ENCODE results near the gene PKIB. TPM values are rescaled to one million over a fixed set of nuclear protein-coding genes. Genes with fewer than 3 reads are reported as not detected.
A peak's percentile ranks its signal among the peaks of the same experiment; 100 is the strongest.
"Not testable (repeated sequence)": the region's sequence is repeated elsewhere in the genome, so short reads cannot be mapped to it uniquely, and the experiment has no call there.

The PKIB gene
- total RNA-seq = 1 to 10 TPM in 1 of 2 donors, not detected in 1; 1.1 TPM

- Mint-ChIP-seq H3K27me3 (peaks cover 6% of the 10 kb centered on the region), H3K4me1 (peaks cover 4% of the 10 kb centered on the region), H3K4me3 (peak within 1 kb of the TSS; percentile 82), H3K27ac (no peak within 1 kb of the TSS), H3K36me3 (ENCODE audit: low read depth) (no peaks in the 10 kb centered on the region), H3K9me3 (peaks cover under 1% of the 10 kb centered on the region)
- ATAC-seq (replicated peaks) = peak; percentile 86
Measured at GRCh38 chr6:122609881-122610689, at the start of gene PKIB. PKIB (plus strand) TSS chr6:122610405; CDS start chr6:122717795, 107,390 bp downstream.

GRCh38 chr6:122563364-122564052 is 46.7 kb upstream of the PKIB start:
- H3K4me3 Mint-ChIP-seq = no peak overlapping the region
- peaks cover 16% of the 10 kb centered on the region for H3K9me3 Mint-ChIP-seq
- ATAC-seq (replicated peaks) = no peak
- no peaks in the 10 kb centered on the region for H3K4me1 Mint-ChIP-seq
- no peaks in the 10 kb centered on the region for H3K36me3 Mint-ChIP-seq (ENCODE audit: low read depth)
- H3K27ac Mint-ChIP-seq = no peak overlapping the region
- H3K27me3 Mint-ChIP-seq = peaks cover 21% of the 10 kb centered on the region

- no peaks in the 10 kb centered on the region for H3K36me3 Mint-ChIP-seq (ENCODE audit: low read depth)
- H3K4me3 Mint-ChIP-seq = no peak overlapping the region
- H3K27me3 Mint-ChIP-seq = peaks cover 21% of the 10 kb centered on the region
- H3K27ac Mint-ChIP-seq = no peak overlapping the region
- H3K4me1 Mint-ChIP-seq = no peaks in the 10 kb centered on the region
- peaks cover 14% of the 10 kb centered on the region for H3K9me3 Mint-ChIP-seq
- no peak for ATAC-seq (replicated peaks)
Measured at GRCh38 chr6:122564230-122564629, 46.0 kb upstream of the PKIB start.

- no peak for ATAC-seq (replicated peaks)
- no peak overlapping the region for H3K4me3 Mint-ChIP-seq
- no peaks in the 10 kb centered on the region for H3K36me3 Mint-ChIP-seq (ENCODE audit: low read depth)
- peaks cover 11% of the 10 kb centered on the region for H3K9me3 Mint-ChIP-seq
- H3K4me1 Mint-ChIP-seq = no peaks in the 10 kb centered on the region
- H3K27me3 Mint-ChIP-seq = peaks cover 22% of the 10 kb centered on the region
- H3K27ac Mint-ChIP-seq = no peak overlapping the region
Measured at GRCh38 chr6:122565708-122566107, 44.5 kb upstream of the PKIB start.

- Mint-ChIP-seq H3K27ac (no peak overlapping the region), H3K36me3 (ENCODE audit: low read depth) (no peaks in the 10 kb centered on the region), H3K9me3 (peaks cover 7% of the 10 kb centered on the region), H3K27me3 (peaks cover 18% of the 10 kb centered on the region), H3K4me3 (no peak overlapping the region), H3K4me1 (no peaks in the 10 kb centered on the region)
- no peak for ATAC-seq (replicated peaks)
Measured at GRCh38 chr6:122567034-122567433, 43.2 kb upstream of the PKIB start.

- H3K4me3 Mint-ChIP-seq = no peak overlapping the region
- H3K27ac Mint-ChIP-seq = no peak overlapping the region
- H3K4me1 Mint-ChIP-seq = no peaks in the 10 kb centered on the region
- H3K36me3 Mint-ChIP-seq (ENCODE audit: low read depth) = no peaks in the 10 kb centered on the region
- no peak for ATAC-seq (replicated peaks)
- peaks cover 10% of the 10 kb centered on the region for H3K27me3 Mint-ChIP-seq
- no peaks in the 10 kb centered on the region for H3K9me3 Mint-ChIP-seq
Measured at GRCh38 chr6:122568350-122568749, 41.9 kb upstream of the PKIB start.

- no peak for ATAC-seq (replicated peaks)
- Mint-ChIP-seq H3K4me3 (no peak overlapping the region), H3K36me3 (ENCODE audit: low read depth) (no peaks in the 10 kb centered on the region), H3K27ac (no peak overlapping the region), H3K9me3 (no peaks in the 10 kb centered on the region), H3K27me3 (peaks cover 10% of the 10 kb centered on the region), H3K4me1 (no peaks in the 10 kb centered on the region)
Measured at GRCh38 chr6:122568797-122569221, 41.4 kb upstream of the PKIB start.

- H3K36me3 Mint-ChIP-seq (ENCODE audit: low read depth) = no peaks in the 10 kb centered on the region
- no peak overlapping the region for H3K4me3 Mint-ChIP-seq
- ATAC-seq (replicated peaks) = no peak
- no peak overlapping the region for H3K27ac Mint-ChIP-seq
- H3K9me3 Mint-ChIP-seq = no peaks in the 10 kb centered on the region
- H3K27me3 Mint-ChIP-seq = peaks cover 10% of the 10 kb centered on the region
- no peaks in the 10 kb centered on the region for H3K4me1 Mint-ChIP-seq
Measured at GRCh38 chr6:122569230-122569771, 40.9 kb upstream of the PKIB start.

GRCh38 chr6:122571888-122572287 is 38.3 kb upstream of the PKIB start:
- ATAC-seq (replicated peaks) = no peak
- Mint-ChIP-seq H3K36me3 (ENCODE audit: low read depth) (no peaks in the 10 kb centered on the region), H3K27me3 (peaks cover 5% of the 10 kb centered on the region), H3K4me1 (no peaks in the 10 kb centered on the region), H3K4me3 (no peak overlapping the region), H3K9me3 (no peaks in the 10 kb centered on the region), H3K27ac (no peak overlapping the region)

- no peaks in the 10 kb centered on the region for H3K4me1 Mint-ChIP-seq
- H3K27me3 Mint-ChIP-seq = no peaks in the 10 kb centered on the region
- no peak overlapping the region for H3K27ac Mint-ChIP-seq
- H3K4me3 Mint-ChIP-seq = no peak overlapping the region
- H3K9me3 Mint-ChIP-seq = peaks cover 12% of the 10 kb centered on the region
- no peak for ATAC-seq (replicated peaks)
- no peaks in the 10 kb centered on the region for H3K36me3 Mint-ChIP-seq (ENCODE audit: low read depth)
Measured at GRCh38 chr6:122576888-122577287, 33.3 kb upstream of the PKIB start.

- Mint-ChIP-seq H3K36me3 (ENCODE audit: low read depth) (no peaks in the 10 kb centered on the region), H3K27ac (no peak overlapping the region), H3K27me3 (peaks cover 3% of the 10 kb centered on the region), H3K9me3 (peaks cover 12% of the 10 kb centered on the region), H3K4me3 (no peak overlapping the region), H3K4me1 (no peaks in the 10 kb centered on the region)
- ATAC-seq (replicated peaks) = no peak
Measured at GRCh38 chr6:122578961-122579360, 31.2 kb upstream of the PKIB start.

GRCh38 chr6:122580737-122581136 is 29.5 kb upstream of the PKIB start:
- H3K27me3 Mint-ChIP-seq = peaks cover 3% of the 10 kb centered on the region
- no peak overlapping the region for H3K4me3 Mint-ChIP-seq
- H3K9me3 Mint-ChIP-seq = peaks cover 12% of the 10 kb centered on the region
- H3K36me3 Mint-ChIP-seq (ENCODE audit: low read depth) = no peaks in the 10 kb centered on the region
- no peaks in the 10 kb centered on the region for H3K4me1 Mint-ChIP-seq
- ATAC-seq (replicated peaks) = peak; percentile 19
- no peak overlapping the region for H3K27ac Mint-ChIP-seq

- no peaks in the 10 kb centered on the region for H3K36me3 Mint-ChIP-seq (ENCODE audit: low read depth)
- no peak overlapping the region for H3K4me3 Mint-ChIP-seq
- H3K27me3 Mint-ChIP-seq = peaks cover 4% of the 10 kb centered on the region
- H3K27ac Mint-ChIP-seq = no peak overlapping the region
- ATAC-seq (replicated peaks) = no peak
- no peaks in the 10 kb centered on the region for H3K4me1 Mint-ChIP-seq
- H3K9me3 Mint-ChIP-seq = no peaks in the 10 kb centered on the region
Measured at GRCh38 chr6:122589115-122589514, 21.1 kb upstream of the PKIB start.

GRCh38 chr6:122598295-122598694 is 11.9 kb upstream of the PKIB start:
- not testable (repeated sequence) for ATAC-seq (replicated peaks); H3K36me3 Mint-ChIP-seq (ENCODE audit: low read depth)

GRCh38 chr6:122604676-122605075 is 5.5 kb upstream of the PKIB start:
- Mint-ChIP-seq H3K9me3 (no peaks in the 10 kb centered on the region), H3K36me3 (ENCODE audit: low read depth) (no peaks in the 10 kb centered on the region)
- no peak for ATAC-seq (replicated peaks)

More at GRCh38 chr6:122598295-122598694, 11.9 kb upstream of the PKIB start:
- not testable (repeated sequence) for H3K4me3 Mint-ChIP-seq, H3K9me3 Mint-ChIP-seq, H3K27ac Mint-ChIP-seq, H3K4me1 Mint-ChIP-seq
- peaks cover 12% of the 10 kb centered on the region for H3K27me3 Mint-ChIP-seq

More at GRCh38 chr6:122604676-122605075, 5.5 kb upstream of the PKIB start:
- Mint-ChIP-seq H3K4me1 (peaks cover 1% of the 10 kb centered on the region), H3K4me3 (no peak overlapping the region), H3K27me3 (peaks cover 8% of the 10 kb centered on the region), H3K27ac (no peak overlapping the region)
